Astrocyte of the spinal cord (primary cell): ENCODE measurements around the gene TNKS1BP1.

ENCODE experiments used
- DNase-seq: peaks from one replicate; pipeline ENCODE4 v3.0.0; 2011; ENCODE audit warnings: low read depth, low spot score
- H3K4me3 ChIP-seq: 2 replicates; pipeline ENCODE4 v1.5.1; 2011; ENCODE audit warnings: low read depth, mild to moderate bottlenecking, low read length, moderate library complexity
- in situ Hi-C: cut with HindIII; loops from 2 replicates; pipeline ENCODE4 v1.10.0; 2017; ENCODE audit warnings: low sequenced_read_pairs
- TF ChIP-seq, protein P1 (sequence below): IDR thresholded peaks from 2 replicates; pipeline ENCODE4 v1.5.1; 2012; ENCODE audit warnings: low read depth, mild to moderate bottlenecking, low read length, inconsistent platforms

Gene TNKS1BP1

GRCh38 chr11:57276169-57276970 is 48.4 kb downstream of the TNKS1BP1 start:
- in situ Hi-C loops: no loop called here
- DNase-seq: no peak
- TF ChIP-seq, protein P1, sequence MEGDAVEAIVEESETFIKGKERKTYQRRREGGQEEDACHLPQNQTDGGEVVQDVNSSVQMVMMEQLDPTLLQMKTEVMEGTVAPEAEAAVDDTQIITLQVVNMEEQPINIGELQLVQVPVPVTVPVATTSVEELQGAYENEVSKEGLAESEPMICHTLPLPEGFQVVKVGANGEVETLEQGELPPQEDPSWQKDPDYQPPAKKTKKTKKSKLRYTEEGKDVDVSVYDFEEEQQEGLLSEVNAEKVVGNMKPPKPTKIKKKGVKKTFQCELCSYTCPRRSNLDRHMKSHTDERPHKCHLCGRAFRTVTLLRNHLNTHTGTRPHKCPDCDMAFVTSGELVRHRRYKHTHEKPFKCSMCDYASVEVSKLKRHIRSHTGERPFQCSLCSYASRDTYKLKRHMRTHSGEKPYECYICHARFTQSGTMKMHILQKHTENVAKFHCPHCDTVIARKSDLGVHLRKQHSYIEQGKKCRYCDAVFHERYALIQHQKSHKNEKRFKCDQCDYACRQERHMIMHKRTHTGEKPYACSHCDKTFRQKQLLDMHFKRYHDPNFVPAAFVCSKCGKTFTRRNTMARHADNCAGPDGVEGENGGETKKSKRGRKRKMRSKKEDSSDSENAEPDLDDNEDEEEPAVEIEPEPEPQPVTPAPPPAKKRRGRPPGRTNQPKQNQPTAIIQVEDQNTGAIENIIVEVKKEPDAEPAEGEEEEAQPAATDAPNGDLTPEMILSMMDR: no peak
- no peak overlapping the region for H3K4me3 ChIP-seq

- TF ChIP-seq, protein P1: no peak
- H3K4me3 ChIP-seq: no peak overlapping the region
- no peak for DNase-seq
- in situ Hi-C loops: no loop called here
Measured at GRCh38 chr11:57275582-57275981, 49.2 kb downstream of the TNKS1BP1 start.

- H3K4me3 ChIP-seq: no peak overlapping the region
- in situ Hi-C loops: no loop called here
- DNase-seq: no peak
- TF ChIP-seq, protein P1: no peak
Measured at GRCh38 chr11:57274904-57275498, 49.8 kb downstream of the TNKS1BP1 start.

DNA sequence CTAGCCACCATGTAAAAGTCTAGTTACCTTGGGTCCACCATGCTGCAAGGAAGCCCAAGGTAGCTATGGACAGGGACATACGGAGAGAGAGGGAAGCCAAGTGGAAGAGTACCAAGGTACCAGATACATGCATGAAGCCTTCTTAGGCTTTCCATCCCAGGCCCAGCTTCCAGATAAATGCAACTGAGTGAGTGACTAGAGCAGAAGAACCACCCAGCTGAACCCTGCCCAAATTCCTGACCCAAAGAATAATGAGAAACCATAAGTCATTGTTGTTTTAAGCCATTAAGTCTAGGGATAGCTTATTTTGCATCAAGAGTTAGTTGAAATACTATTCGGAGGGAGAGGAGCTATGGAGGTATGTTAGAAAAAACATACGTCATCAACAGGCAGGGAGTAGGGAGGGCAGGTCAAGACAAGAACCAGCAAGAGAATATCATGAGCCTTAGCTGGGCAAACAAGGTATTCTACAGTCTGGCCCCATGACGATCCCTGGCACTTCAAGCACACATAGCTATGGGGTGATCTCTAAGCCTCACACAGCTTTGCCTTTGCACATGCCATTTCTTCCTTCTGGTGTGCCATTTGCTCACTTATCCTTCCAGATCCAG is 51.2 kb downstream of the TNKS1BP1 start:
- no peak overlapping the region for H3K4me3 ChIP-seq
- TF ChIP-seq, protein P1: no peak
- DNase-seq: no peak
- in situ Hi-C loops: no loop called here

DNA sequence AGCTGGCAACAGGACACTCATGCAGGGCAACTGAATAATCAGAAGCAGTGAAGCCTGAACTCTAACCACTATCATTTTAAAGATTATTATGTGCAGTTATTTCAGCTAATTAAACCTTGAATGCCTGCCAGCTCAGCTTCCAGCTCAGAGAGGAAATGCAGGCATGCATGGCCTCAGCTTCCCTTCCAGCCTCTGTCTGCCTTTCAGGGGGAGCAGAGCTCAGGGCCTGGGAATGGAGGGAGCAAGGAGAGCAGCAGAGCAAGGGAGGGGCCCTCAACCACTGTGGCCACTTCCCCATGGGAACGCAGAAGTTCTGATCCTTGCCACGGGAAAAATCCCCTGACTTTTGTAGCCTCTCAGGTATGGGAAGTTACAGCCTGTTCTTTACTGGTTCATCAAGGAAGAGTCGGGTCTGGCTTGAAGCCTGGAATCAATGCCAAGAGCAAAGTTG is 55.2 kb downstream of the TNKS1BP1 start:
- no peak overlapping the region for H3K4me3 ChIP-seq
- TF ChIP-seq, protein P1: no peak
- in situ Hi-C loops: no loop called here
- no peak for DNase-seq

GRCh38 chr11:57266157-57266556 is 58.6 kb downstream of the TNKS1BP1 start:
- in situ Hi-C loops: no loop called here
- H3K4me3 ChIP-seq: no peak overlapping the region
- DNase-seq: no peak
- TF ChIP-seq, protein P1: no peak
